ENCODE results near the gene KRTAP10-3. TPM values are rescaled to one million over a fixed set of nuclear protein-coding genes. Genes with fewer than 3 reads are reported as not detected.
"Not testable (repeated sequence)": the region's sequence is repeated elsewhere in the genome, so short reads cannot be mapped to it uniquely, and the experiment has no call there.

Gene KRTAP10-3
- total RNA-seq, 3 donors from 2014 or later: not detected

DNA sequence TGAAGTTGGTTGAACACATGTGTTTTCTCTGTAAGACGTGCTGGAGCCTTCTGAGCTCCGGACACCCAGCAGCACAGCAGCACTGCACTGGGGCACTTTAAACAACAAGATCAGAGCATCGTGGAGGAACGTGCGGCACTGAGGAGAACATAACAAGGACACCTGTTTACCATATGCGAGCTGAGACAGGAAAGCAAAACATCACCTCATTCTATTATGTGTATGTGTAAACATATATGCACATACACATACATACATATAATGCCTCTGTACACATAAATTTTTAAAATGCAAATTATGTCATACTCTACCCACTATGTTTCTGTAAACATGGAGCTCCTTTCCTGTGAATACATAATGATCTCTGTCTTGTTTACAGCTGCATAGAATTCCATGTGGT lies 36.9 kb upstream of the KRTAP10-3 start:
- TF ChIP-seq, protein P1, sequence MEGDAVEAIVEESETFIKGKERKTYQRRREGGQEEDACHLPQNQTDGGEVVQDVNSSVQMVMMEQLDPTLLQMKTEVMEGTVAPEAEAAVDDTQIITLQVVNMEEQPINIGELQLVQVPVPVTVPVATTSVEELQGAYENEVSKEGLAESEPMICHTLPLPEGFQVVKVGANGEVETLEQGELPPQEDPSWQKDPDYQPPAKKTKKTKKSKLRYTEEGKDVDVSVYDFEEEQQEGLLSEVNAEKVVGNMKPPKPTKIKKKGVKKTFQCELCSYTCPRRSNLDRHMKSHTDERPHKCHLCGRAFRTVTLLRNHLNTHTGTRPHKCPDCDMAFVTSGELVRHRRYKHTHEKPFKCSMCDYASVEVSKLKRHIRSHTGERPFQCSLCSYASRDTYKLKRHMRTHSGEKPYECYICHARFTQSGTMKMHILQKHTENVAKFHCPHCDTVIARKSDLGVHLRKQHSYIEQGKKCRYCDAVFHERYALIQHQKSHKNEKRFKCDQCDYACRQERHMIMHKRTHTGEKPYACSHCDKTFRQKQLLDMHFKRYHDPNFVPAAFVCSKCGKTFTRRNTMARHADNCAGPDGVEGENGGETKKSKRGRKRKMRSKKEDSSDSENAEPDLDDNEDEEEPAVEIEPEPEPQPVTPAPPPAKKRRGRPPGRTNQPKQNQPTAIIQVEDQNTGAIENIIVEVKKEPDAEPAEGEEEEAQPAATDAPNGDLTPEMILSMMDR (IDR thresholded peaks at IDR 0.05): no peak

DNA sequence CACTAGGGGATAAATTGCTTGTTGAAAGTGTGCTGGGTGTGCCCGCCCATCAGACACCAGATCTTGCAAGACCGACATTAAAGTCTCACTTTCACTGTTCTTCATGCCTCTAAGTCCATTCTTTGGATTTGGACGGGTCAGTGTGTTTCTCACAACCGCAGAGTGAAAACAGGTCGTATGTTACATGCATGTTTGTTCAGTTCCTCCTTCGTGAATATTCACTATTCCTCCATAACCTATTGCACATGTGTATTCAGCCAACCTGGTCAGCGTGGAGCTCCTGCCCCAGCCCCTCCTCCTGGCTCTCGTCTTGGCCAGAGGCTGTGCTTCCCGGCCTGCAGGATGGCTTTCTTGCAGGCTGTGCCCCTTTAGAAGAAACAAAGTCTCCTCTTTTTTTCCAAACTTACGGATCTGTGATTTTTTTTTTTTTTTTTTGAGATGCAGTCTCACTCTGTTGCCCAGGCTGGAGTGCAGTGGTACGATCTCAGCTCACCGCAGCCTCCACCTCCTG lies 35.9 kb upstream of the KRTAP10-3 start:
- TF ChIP-seq, protein P1 (IDR thresholded peaks at IDR 0.05): no peak
- ATAC-seq (no peak), DNase-seq (no peak)
- intact Hi-C loops (cut with DNase I, micrococcal nuclease): no loop called here
- no peaks in the 10 kb centered on the region for H3K4me1 ChIP-seq (ENCODE audit: low read depth)
- H3K36me3 ChIP-seq (ENCODE audit: low read depth): no peaks in the 10 kb centered on the region
- no peak overlapping the region for H3K4me3 ChIP-seq
- no peaks in the 10 kb centered on the region for H3K9me3 ChIP-seq

More for the DNA sequence above, 36.9 kb upstream of the KRTAP10-3 start:
- no peak overlapping the region for H3K4me3 ChIP-seq
- ATAC-seq (no peak), DNase-seq (no peak)
- H3K4me1 ChIP-seq (ENCODE audit: low read depth): no peaks in the 10 kb centered on the region
- no peaks in the 10 kb centered on the region for H3K9me3 ChIP-seq
- no peaks in the 10 kb centered on the region for H3K36me3 ChIP-seq (ENCODE audit: low read depth)
- intact Hi-C loops (cut with DNase I, micrococcal nuclease): no loop called here

DNA sequence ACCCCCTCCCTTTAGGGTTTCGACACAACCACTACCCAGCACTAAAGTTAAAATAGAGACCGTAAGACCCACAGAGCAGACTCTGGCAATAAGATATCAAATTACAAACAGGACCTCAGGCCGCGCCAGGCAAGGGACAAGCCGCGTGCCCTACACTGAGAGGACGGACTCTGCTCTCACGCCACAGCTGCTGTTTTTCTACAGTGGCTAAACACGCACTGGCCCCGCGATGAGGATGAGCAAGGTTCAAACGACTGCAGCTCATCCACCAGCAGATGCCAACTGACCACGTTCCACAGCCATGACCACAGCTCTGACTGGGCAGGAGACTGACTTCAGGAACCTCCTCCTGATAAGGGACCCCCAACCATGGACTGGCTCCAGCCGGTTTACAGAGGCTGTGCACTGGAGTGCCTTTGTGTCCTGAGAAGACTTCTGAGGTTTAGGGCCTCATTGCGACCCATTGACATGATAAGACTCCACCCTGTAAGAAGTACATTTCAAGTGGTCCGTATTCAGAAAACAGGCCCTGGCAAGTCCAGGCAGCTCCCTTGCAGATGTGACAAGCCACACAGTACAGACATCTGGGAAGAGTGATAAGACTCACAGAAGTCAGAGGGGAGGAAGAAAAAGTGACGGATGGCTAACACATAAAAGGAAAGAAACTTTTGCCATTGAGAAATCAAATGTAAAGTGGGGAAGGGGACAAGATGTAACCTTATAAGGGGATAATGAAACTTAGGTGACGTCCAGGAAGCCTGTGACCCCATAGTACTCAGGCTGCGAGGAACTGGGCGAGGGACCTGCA lies 35.2 kb upstream of the KRTAP10-3 start:
- intact Hi-C loops (cut with DNase I, micrococcal nuclease): no loop called here
- Histone ChIP-seq H3K4me1 (ENCODE audit: low read depth) (no peaks in the 10 kb centered on the region), H3K4me3 (no peak overlapping the region), H3K36me3 (ENCODE audit: low read depth) (no peaks in the 10 kb centered on the region), H3K9me3 (no peaks in the 10 kb centered on the region)
- TF ChIP-seq, protein P1 (IDR thresholded peaks at IDR 0.05): no peak
- DNase-seq (no peak), ATAC-seq (no peak)

DNA sequence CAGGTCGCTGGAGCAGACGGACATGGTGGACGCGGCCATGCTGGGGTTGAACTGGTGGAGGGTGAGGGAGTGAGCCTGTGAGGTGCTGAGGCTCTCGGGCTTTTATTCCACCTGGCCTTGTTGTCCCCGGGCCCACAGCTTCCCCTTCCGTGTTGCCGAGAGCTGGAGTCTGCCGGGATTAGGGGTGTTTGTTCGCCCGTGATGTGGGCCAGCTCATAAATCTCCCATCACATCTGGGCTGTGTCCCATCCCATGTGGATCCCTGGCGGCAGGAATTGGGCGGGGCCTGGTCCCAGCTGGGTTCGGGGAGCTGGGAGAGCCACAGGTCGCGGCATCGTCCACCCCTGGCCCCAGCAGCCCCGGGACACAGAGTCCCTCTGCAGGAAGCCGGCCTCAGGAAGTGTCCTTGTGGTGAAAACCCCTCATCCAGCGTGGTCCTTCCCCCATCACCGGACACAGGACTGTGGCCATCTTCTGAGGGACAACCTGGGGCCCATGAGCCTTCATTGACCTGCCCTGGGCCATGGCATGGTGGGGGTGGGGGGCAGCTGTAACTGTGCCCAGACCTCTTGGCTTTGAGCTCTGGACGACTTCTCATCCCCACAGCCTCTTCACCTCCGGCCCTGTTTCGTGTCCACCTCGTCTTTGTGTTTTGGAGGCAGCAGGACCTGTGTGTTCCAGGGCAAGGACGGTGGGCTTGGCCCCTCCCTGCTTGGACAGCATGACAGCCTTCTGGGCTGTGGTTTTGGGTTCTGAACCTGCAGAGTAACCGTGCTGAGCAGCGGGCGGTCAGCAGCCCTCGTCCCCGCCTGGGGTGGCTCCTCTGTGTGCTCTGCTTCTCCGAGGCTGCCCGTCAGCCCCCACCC lies 34.1 kb upstream of the KRTAP10-3 start, which contains the start of gene KRTAP10-6:
Gene KRTAP10-6, minus strand, starts transcription at position 60 of the 866 bp plus-strand sequence. Its CDS starts 21 bp downstream, at position 39.
- Histone ChIP-seq H3K4me3 (no peak within 1 kb of the TSS), H3K9me3 (no peaks in the 10 kb centered on the region), H3K4me1 (ENCODE audit: low read depth) (no peaks in the 10 kb centered on the region), H3K36me3 (ENCODE audit: low read depth) (no peaks in the 10 kb centered on the region)
- intact Hi-C loops (cut with DNase I, micrococcal nuclease): no loop called here
- ATAC-seq (no peak), DNase-seq (no peak)
- TF ChIP-seq, protein P1 (IDR thresholded peaks at IDR 0.05): no peak

DNA sequence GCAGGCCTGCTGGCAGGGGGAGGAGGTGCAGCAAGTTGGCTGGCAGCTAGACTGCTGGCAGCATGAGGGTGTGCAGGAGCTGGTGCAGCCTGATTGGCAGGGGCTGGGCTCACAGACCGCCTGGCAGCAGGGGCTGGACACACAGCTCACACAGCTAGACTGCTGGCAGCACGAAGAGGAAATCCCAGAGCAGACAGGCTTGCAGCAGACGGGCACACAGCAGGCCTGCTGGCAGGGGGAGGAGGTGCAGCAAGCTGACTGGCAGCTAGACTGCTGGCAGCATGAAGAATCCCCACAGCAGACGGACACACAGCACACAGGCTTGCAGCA lies 33.2 kb upstream of the KRTAP10-3 start:
- H3K36me3 ChIP-seq (ENCODE audit: low read depth); DNase-seq; H3K4me1 ChIP-seq (ENCODE audit: low read depth); intact Hi-C loops (cut with DNase I, micrococcal nuclease); H3K9me3 ChIP-seq; H3K4me3 ChIP-seq; ATAC-seq: not testable (repeated sequence)

DNA sequence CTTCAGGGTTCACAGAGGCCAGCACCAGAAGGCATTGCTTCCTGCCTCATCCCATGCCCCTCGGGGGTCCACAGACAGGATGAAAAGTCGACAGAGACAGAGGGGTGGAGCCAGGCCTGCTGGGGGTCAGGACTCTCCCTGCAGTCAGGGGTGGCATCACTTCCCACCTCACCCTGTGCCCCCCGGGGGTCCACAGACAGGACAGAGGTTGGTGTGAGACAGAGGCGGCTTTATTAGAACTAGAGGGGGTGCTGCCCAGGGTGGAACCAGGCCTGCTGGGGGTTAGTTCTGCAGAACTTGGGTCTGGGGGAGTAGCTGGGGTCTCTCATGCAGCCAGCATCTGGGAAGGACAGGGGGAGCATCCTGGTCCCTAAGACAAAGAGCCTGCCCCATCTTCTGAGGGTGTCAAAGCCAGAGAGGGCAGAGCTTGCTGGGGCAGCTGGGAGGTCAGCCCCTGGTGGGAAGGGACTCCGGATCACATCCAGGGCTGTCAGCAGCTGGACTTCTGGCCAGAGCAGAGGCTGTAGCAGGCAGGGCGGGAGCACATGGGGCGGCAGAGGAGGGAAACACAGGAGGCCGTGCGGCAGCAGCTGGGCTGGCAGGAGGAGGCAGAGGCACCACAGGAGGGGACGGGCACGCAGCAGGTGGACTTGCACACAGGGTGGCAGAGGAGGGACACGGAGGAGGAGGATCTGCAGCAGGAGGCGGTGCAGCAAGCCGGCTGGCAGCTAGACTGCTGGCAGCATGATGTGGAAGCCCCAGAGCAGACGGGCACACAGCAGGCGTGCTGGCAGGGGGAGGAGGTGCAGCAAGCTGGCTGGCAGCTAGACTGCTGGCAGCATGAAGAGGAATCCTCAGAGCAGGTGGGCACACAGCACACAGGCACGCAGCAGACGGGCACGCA lies 32.6 kb upstream of the KRTAP10-3 start:
- ATAC-seq; DNase-seq; H3K36me3 ChIP-seq (ENCODE audit: low read depth): not testable (repeated sequence)

More for the DNA sequence above, 32.6 kb upstream of the KRTAP10-3 start:
- H3K4me3 ChIP-seq; intact Hi-C loops (cut with DNase I, micrococcal nuclease); H3K9me3 ChIP-seq; H3K4me1 ChIP-seq (ENCODE audit: low read depth): not testable (repeated sequence)

Measured in mucosa of descending colon (tissue), 3 donors.